B cell (primary cell): ENCODE measurements around the gene FAM117B. TPM values are rescaled to one million over a fixed set of nuclear protein-coding genes. Genes with fewer than 3 reads are reported as not detected.

Experiments
- ATAC-seq: fragments of 200-7000 bp; cut with Tn5 transposase; one replicate; pipeline ENCODE4 v1.10.0; 2021; ENCODE audit warnings: low read depth, mild to moderate bottlenecking, moderate number of reproducible peaks, moderate library complexity
- CTCF ChIA-PET: fragments of 350-600 bp; sonication (Branson Sonifier 250); formaldehyde crosslinking; loops from one replicate; lab custom pipeline; 2021; ENCODE audit warnings: antibody characterized with exemption, inconsistent platforms; lab: Charles Lee
- POLR2A ChIA-PET: fragments of 350-600 bp; sonication (Branson Sonifier 250); formaldehyde crosslinking; loops from one replicate; lab custom pipeline; 2021; ENCODE audit warnings: antibody characterized with exemption; lab: Charles Lee
- DNase-seq: peaks from one replicate; pipeline ENCODE4 v3.0.0; 2013
- H2AFZ ChIP-seq: 2 replicates; pipeline ENCODE4 v1.6.1; 2012; ENCODE audit warnings: mild to moderate bottlenecking, low read depth, low read length; ENCODE audit not compliant: insufficient read depth, poor library complexity, severe bottlenecking
- H3K27ac ChIP-seq, 2 donors: 1 replicate in 1 of 2; 2 replicates in 1 of 2; pipeline ENCODE4 v1.5.1; 2012 to 2013; ENCODE audit warnings: low read length in 2 of 2, mild to moderate bottlenecking in 2 of 2, moderate library complexity in 1 of 2
- H3K27me3 ChIP-seq, 4 experiments: fragments of 200-600 bp in 1 of 4; sonication (generic) in 1 of 4; replicated peaks in 1 of 4; 1 replicate in 2 of 4; 2 replicates in 2 of 4; pipeline versions ENCODE4 v1.6.1 to v1.7.0; 2013 to 2016; ENCODE audit warnings: low read length in 3 of 4, mild to moderate bottlenecking in 2 of 4, mixed read lengths in 1 of 4, moderate library complexity in 1 of 4; ENCODE audit not compliant: insufficient read depth in 4 of 4, control insufficient read depth in 3 of 4; ENCODE audit errors: control extremely low read depth in 1 of 4
- H3K36me3 ChIP-seq, 2 experiments: replicated peaks in 1 of 2; 1 replicate in 1 of 2; 2 replicates in 1 of 2; pipeline versions ENCODE4 v1.6.1 to v1.7.1; 2013; ENCODE audit warnings: low read length in 1 of 2; ENCODE audit not compliant: insufficient read depth in 2 of 2, control insufficient read depth in 1 of 2; ENCODE audit errors: control extremely low read depth in 1 of 2, extremely low read depth in 1 of 2
- H3K4me1 ChIP-seq, 2 donors: fragments of 200-600 bp in 1 of 2; sonication (generic) in 1 of 2; 1 replicate in 1 of 2; 2 replicates in 1 of 2; pipeline versions ENCODE4 v1.5.1 to v1.6.1; 2013 to 2017; ENCODE audit warnings: low read length in 2 of 2; ENCODE audit not compliant: control insufficient read depth in 2 of 2, insufficient read depth in 2 of 2
- H3K4me2 ChIP-seq: replicated peaks from 2 replicates; pipeline ENCODE3; 2012; ENCODE audit warnings: mild to moderate bottlenecking, low read depth, low read length; ENCODE audit not compliant: poor library complexity, severe bottlenecking
- H3K4me3 ChIP-seq, 5 experiments: fragments of 200-600 bp in 1 of 5; sonication (generic) in 1 of 5; 1 replicate in 3 of 5; 2 replicates in 2 of 5; pipeline versions ENCODE4 v1.5.1 to v1.7.0; 2011 to 2016; ENCODE audit warnings: low read length in 4 of 5, mild to moderate bottlenecking in 4 of 5, low read depth in 2 of 5, control low read depth in 1 of 5, moderate library complexity in 1 of 5; ENCODE audit not compliant: insufficient read depth in 1 of 5; ENCODE audit errors: control extremely low read depth in 1 of 5, extremely low read depth in 1 of 5
- H3K79me2 ChIP-seq: fragments of 200-600 bp; sonication (generic); one replicate; pipeline ENCODE4 v1.6.0; 2016; ENCODE audit warnings: low read length; ENCODE audit not compliant: control insufficient read depth, insufficient read depth
- H3K9ac ChIP-seq: fragments of 200-600 bp; sonication (generic); 2 replicates; pipeline ENCODE4 v1.6.1; 2017; ENCODE audit warnings: mild to moderate bottlenecking, low read length, moderate library complexity
- H3K9me3 ChIP-seq, 3 donors: one replicate each; pipeline versions ENCODE4 v1.6.1 to v1.7.1; 2013; ENCODE audit warnings: low read length in 2 of 3; ENCODE audit not compliant: control insufficient read depth in 2 of 3, insufficient read depth in 1 of 3; ENCODE audit errors: control extremely low read depth in 1 of 3
- H4K20me1 ChIP-seq: 2 replicates; pipeline ENCODE4 v1.6.0; 2012; ENCODE audit warnings: mild to moderate bottlenecking, low read length; ENCODE audit not compliant: insufficient read depth, control insufficient read depth, poor library complexity, severe bottlenecking
- H3K27ac Mint-ChIP-seq: one replicate; pipeline ENCODE4 v1.8.0; 2021; ENCODE audit warnings: mixed read lengths
- H3K27me3 Mint-ChIP-seq: one replicate; pipeline ENCODE4 v1.8.0; 2021; ENCODE audit warnings: mixed read lengths
- H3K4me1 Mint-ChIP-seq: one replicate; pipeline ENCODE4 v1.8.0; 2021; ENCODE audit warnings: mixed read lengths
- H3K4me3 Mint-ChIP-seq: one replicate; pipeline ENCODE4 v1.8.0; 2021; ENCODE audit warnings: mixed read lengths
- H3K9me3 Mint-ChIP-seq: one replicate; pipeline ENCODE4 v1.8.0; 2022; ENCODE audit warnings: mixed read lengths; ENCODE audit not compliant: insufficient read depth
- CTCF ChIP-seq: fragments of 200-600 bp; IDR thresholded peaks from one replicate; pipeline ENCODE4 v1.8.0; 2022; ENCODE audit warnings: antibody characterized with exemption, mild to moderate bottlenecking
- EZH2 ChIP-seq: IDR thresholded peaks from 2 replicates; pipeline ENCODE4 v1.6.1; 2012; ENCODE audit warnings: borderline replicate concordance, low read depth, mild to moderate bottlenecking, moderate library complexity, low read length; ENCODE audit not compliant: insufficient read depth, poor library complexity, severe bottlenecking
- WGBS: methylation state at CpG from one replicate; pipeline ENCODE4 v1.1.5; 2013; ENCODE audit warnings: missing lambda C conversion rate; ENCODE audit not compliant: insufficient coverage; 5-methylcytosine and 5-hydroxymethylcytosine counted together
- intact Hi-C: fragments of 100-400 bp; cut with micrococcal nuclease; formaldehyde crosslinking; loops from one replicate; pipeline ENCODE4 v1.10.0; 2022
- polyA plus RNA-seq: library from polyadenylated mRNA; depleted of rRNA; stranded (reverse); fragments of >200 nt; gene quantifications from 2 replicates; pipeline ENCODE4 v1.2.3, GENCODE V29; 2012
- total RNA-seq, 2 donors: library from RNA; stranded (reverse); fragments of 120-200 nt in 1 of 2; gene quantifications; 1 replicate in 1 of 2; 2 replicates in 1 of 2; pipeline versions ENCODE4 v1.2.3 to v1.2.4, GENCODE V29; 2013 to 2022

FAM117B gene
- total and polyA plus RNA-seq, 2 donors (not counting 1 experiment from before 2014, with no cell fraction given): 11.5 to 50.1 TPM

GRCh38 chr2:202773301-202773973, 138.7 kb downstream of the FAM117B start:
- Histone ChIP-seq H3K4me3 (no peak overlapping the region), H3K4me2 (no peak overlapping the region), H3K36me3 (peaks cover 8 to 50% of the 10 kb centered on the region in 2 experiments), H2AFZ (no peak overlapping the region), H4K20me1 (no peaks in the 10 kb centered on the region), H3K27ac (no peak overlapping the region), H3K27me3 (no peaks in the 10 kb centered on the region), H3K9ac (no peak overlapping the region), H3K79me2 (no peaks in the 10 kb centered on the region), H3K9me3 (no peaks in the 10 kb centered on the region), H3K4me1 (no peaks in the 10 kb centered on the region)
- no peak overlapping the region for H3K27ac Mint-ChIP-seq
- no peak overlapping the region for H3K4me3 Mint-ChIP-seq
- intact Hi-C loops: no loop called here
- 98% methylated on average over 6 of the region's 6 CpGs for WGBS
- ATAC-seq (no peak), DNase-seq (no peak)
- TF ChIP-seq CTCF: no peak
- no peak for TF ChIP-seq EZH2
- H3K9me3 Mint-ChIP-seq: no peaks in the 10 kb centered on the region
- ChIA-PET POLR2A (no interaction called here), CTCF (interaction anchor here (0.9 kb wide), 1 partner anchor 185 kb away, joined by 3 read pairs; no protein-coding TSS in a partner anchor)
- H3K27me3 Mint-ChIP-seq: no peaks in the 10 kb centered on the region
- H3K4me1 Mint-ChIP-seq: peaks cover 2% of the 10 kb centered on the region

GRCh38 chr2:202774104-202774503, 139.3 kb downstream of the FAM117B start:
- Histone ChIP-seq H2AFZ (no peak overlapping the region), H3K4me1 (no peaks in the 10 kb centered on the region), H3K27ac (no peak overlapping the region), H3K79me2 (no peaks in the 10 kb centered on the region), H4K20me1 (no peaks in the 10 kb centered on the region), H3K36me3 (peaks cover 10 to 56% of the 10 kb centered on the region in 2 experiments), H3K4me3 (no peak overlapping the region), H3K27me3 (no peaks in the 10 kb centered on the region), H3K4me2 (no peak overlapping the region), H3K9ac (no peak overlapping the region), H3K9me3 (no peaks in the 10 kb centered on the region)
- Mint-ChIP-seq H3K27ac (no peak overlapping the region), H3K4me3 (no peak overlapping the region), H3K4me1 (peaks cover 6% of the 10 kb centered on the region), H3K27me3 (no peaks in the 10 kb centered on the region), H3K9me3 (no peaks in the 10 kb centered on the region)
- DNase-seq (no peak), ATAC-seq (no peak)
- ChIA-PET CTCF (interaction anchor here (0.9 kb wide), 1 partner anchor 186 kb away, joined by 3 read pairs; no protein-coding TSS in a partner anchor), POLR2A (no interaction called here)
- WGBS: 96% methylated on average over 36 of the region's 37 CpGs
- no peak for TF ChIP-seq CTCF
- TF ChIP-seq EZH2: no peak
- intact Hi-C loops: no loop called here
